A549 (cell line): Measurements from ENCODE around the gene SYT1. TPM values are rescaled to one million over a fixed set of nuclear protein-coding genes. Genes with fewer than 3 reads are reported as not detected.

Experiments used
- ATAC-seq, 2 experiments: fragments of 200-7000 bp in 1 of 2; fragments of >200 bp in 1 of 2; cut with Nextera tagmentation in 1 of 2; cut with Tn5 transposase in 1 of 2; 3 replicates each; pipeline versions ENCODE4 v1.8.0 to v1.9.1; 2018 to 2020; ENCODE audit warnings: mild to moderate bottlenecking in 1 of 2, moderate library complexity in 1 of 2
- CTCF ChIA-PET: fragments of 300-600 bp; sonication (Branson Sonifier 250); formaldehyde crosslinking; extraction: SDS; loops from one replicate; lab custom pipeline; 2021; ENCODE audit warnings: antibody characterized with exemption, inconsistent platforms; lab: Yijun Ruan, JAX
- POLR2A ChIA-PET: fragments of 350-600 bp; formaldehyde crosslinking; extraction: SDS; loops from one replicate; lab custom pipeline; 2021; ENCODE audit warnings: antibody characterized with exemption, inconsistent platforms; lab: Yijun Ruan, JAX
- DNase-seq, 2 experiments: peaks; one replicate each; pipeline versions ENCODE4 v3.0.0 to v3.0.0-alpha.2; 2011 to 2016; ENCODE audit warnings: low read depth in 1 of 2, low spot score in 1 of 2
- FAIRE-seq: peaks from 2 replicates; lab custom pipeline; 2011; peaks lifted over from hg19 to GRCh38; lab: Jason Lieb, UNC
- H3K27ac ChIP-seq, 2 experiments: fragments of >200 bp; sonication (Bioruptor Twin); formaldehyde crosslinking; 3 replicates each; pipeline ENCODE4 v1.5.1; 2016 to 2017
- H3K4me1 ChIP-seq: fragments of >200 bp; sonication (Bioruptor Twin); formaldehyde crosslinking; 3 replicates; pipeline ENCODE4 v1.6.1; 2016
- H3K4me2 ChIP-seq: fragments of >200 bp; sonication (Bioruptor Twin); formaldehyde crosslinking; 3 replicates; pipeline ENCODE4 v1.6.1; 2016
- H3K4me3 ChIP-seq: fragments of >200 bp; sonication (Bioruptor Twin); formaldehyde crosslinking; 3 replicates; pipeline ENCODE4 v1.5.1; 2016
- H3K9me3 ChIP-seq: fragments of >200 bp; sonication (Bioruptor Twin); formaldehyde crosslinking; 3 replicates; pipeline ENCODE4 v1.6.1; 2016
- ATOH8 ChIP-seq: fragments of 250-450 bp; sonication (Bioruptor Pico); IDR thresholded peaks from 2 replicates; pipeline ENCODE4 v1.5.0; 2020; ENCODE audit warnings: low read depth, mild to moderate bottlenecking, moderate library complexity
- BHLHE40 ChIP-seq: IDR thresholded peaks from 2 replicates; pipeline ENCODE4 v1.6.1; 2012; ENCODE audit warnings: low read depth, low read length, inconsistent platforms
- CBX2 ChIP-seq: fragments of 200-600 bp; sonication (generic); IDR thresholded peaks from 2 replicates; pipeline ENCODE4 v1.6.1; 2016; ENCODE audit warnings: low read depth, mild to moderate bottlenecking, borderline replicate concordance
- CHD2 ChIP-seq: fragments of 150-350 bp; IDR thresholded peaks from 2 replicates; pipeline ENCODE4 v1.6.1; 2014; ENCODE audit warnings: low read length; ENCODE audit not compliant: partially characterized antibody
- CTCF ChIP-seq: fragments of >200 bp; sonication (Bioruptor Twin); formaldehyde crosslinking; IDR thresholded peaks from 3 replicates; pipeline ENCODE4 v1.5.1; 2016
- EHF ChIP-seq: fragments of 250-450 bp; sonication (Bioruptor Pico); IDR thresholded peaks from 2 replicates; pipeline ENCODE4 v1.5.0; 2020; ENCODE audit warnings: mild to moderate bottlenecking
- EP300 ChIP-seq, 2 experiments: fragments of >200 bp; sonication (Bioruptor Twin); formaldehyde crosslinking; IDR thresholded peaks; 2 replicates in 1 of 2; 3 replicates in 1 of 2; pipeline ENCODE4 v1.6.1; 2016 to 2017
- HOXB5 ChIP-seq: fragments of 250-450 bp; sonication (Bioruptor Pico); IDR thresholded peaks from 2 replicates; pipeline ENCODE4 v1.5.0; 2020; ENCODE audit warnings: mild to moderate bottlenecking, moderate library complexity
- JUN ChIP-seq, 2 experiments: fragments of >200 bp; sonication (Bioruptor Twin); formaldehyde crosslinking; IDR thresholded peaks; 2 replicates in 1 of 2; 3 replicates in 1 of 2; pipeline ENCODE4 v1.6.1; 2016 to 2017
- KDM1A ChIP-seq: fragments of 200-600 bp; sonication (generic); IDR thresholded peaks from 2 replicates; pipeline ENCODE4 v1.6.1; 2016; ENCODE audit warnings: low read depth, mild to moderate bottlenecking
- MAFK ChIP-seq: fragments of 450-650 bp; IDR thresholded peaks from 2 replicates; pipeline ENCODE4 v1.6.1; 2014; ENCODE audit not compliant: partially characterized antibody
- MAX ChIP-seq: IDR thresholded peaks from 2 replicates; pipeline ENCODE4 v1.6.1; 2012
- MYC ChIP-seq: IDR thresholded peaks from 2 replicates; pipeline ENCODE4 v1.6.1; 2012; ENCODE audit warnings: mild to moderate bottlenecking, inconsistent platforms, low read length, improper control_type of control experiment, borderline replicate concordance
- NR3C1 ChIP-seq: fragments of >200 bp; sonication (Bioruptor Twin); formaldehyde crosslinking; IDR thresholded peaks from 3 replicates; pipeline ENCODE4 v1.6.1; 2017
- POLR2AphosphoS2 ChIP-seq: conservative IDR thresholded peaks from 2 replicates; pipeline ENCODE4 v1.6.1; 2012; ENCODE audit warnings: low read length, improper control_type of control experiment, inconsistent platforms
- RAD21 ChIP-seq, 2 experiments: fragments of >200 bp in 1 of 2; sonication (Bioruptor Twin) in 1 of 2; formaldehyde crosslinking in 1 of 2; IDR thresholded peaks in 1 of 2; conservative IDR thresholded peaks in 1 of 2; 2 replicates in 1 of 2; 3 replicates in 1 of 2; pipeline ENCODE4 v1.6.1; 2012 to 2018; ENCODE audit warnings: inconsistent platforms in 1 of 2
- RARB ChIP-seq: fragments of 250-450 bp; sonication (Bioruptor Pico); IDR thresholded peaks from 2 replicates; pipeline ENCODE4 v1.8.0; 2021; ENCODE audit warnings: mild to moderate bottlenecking, moderate library complexity
- RNF2 ChIP-seq: fragments of 200-600 bp; sonication (generic); IDR thresholded peaks from 2 replicates; pipeline ENCODE4 v1.6.1; 2016; ENCODE audit warnings: low read depth, mild to moderate bottlenecking, antibody characterized with exemption, moderate library complexity, borderline replicate concordance
- SMC3 ChIP-seq: fragments of >200 bp; sonication (Bioruptor Twin); formaldehyde crosslinking; IDR thresholded peaks from 3 replicates; pipeline ENCODE4 v1.6.1; 2018; ENCODE audit warnings: inconsistent platforms
- SREBF2 ChIP-seq: fragments of 450-650 bp; IDR thresholded peaks from 2 replicates; pipeline ENCODE4 v1.6.1; 2014; ENCODE audit warnings: mild to moderate bottlenecking, moderate library complexity
- TP53 ChIP-seq: fragments of 250-450 bp; sonication (Bioruptor Pico); IDR thresholded peaks from 2 replicates; pipeline ENCODE4 v1.5.0; 2021; ENCODE audit warnings: mild to moderate bottlenecking, moderate library complexity
- ZC3H11A ChIP-seq: fragments of 450-650 bp; IDR thresholded peaks from 2 replicates; pipeline ENCODE4 v1.6.1; 2014; ENCODE audit warnings: antibody characterized with exemption, mild to moderate bottlenecking
- ZFP36 ChIP-seq: fragments of 450-650 bp; IDR thresholded peaks from 2 replicates; pipeline ENCODE4 v1.6.1; 2014; ENCODE audit warnings: borderline replicate concordance; ENCODE audit not compliant: partially characterized antibody
- ZNF302 ChIP-seq: fragments of 250-450 bp; sonication (Bioruptor Pico); IDR thresholded peaks from 2 replicates; pipeline ENCODE4 v1.9.0; 2021; ENCODE audit warnings: inconsistent platforms, mild to moderate bottlenecking, moderate library complexity
- whole genome bisulfite sequencing: methylation state at CpG from one replicate; pipeline ENCODE4 v1.1.6; 2017; ENCODE audit errors: missing lambda C conversion rate; 5-methylcytosine and 5-hydroxymethylcytosine counted together
- polyA plus RNA-seq, 4 experiments: library from polyadenylated mRNA; depleted of rRNA in 3 of 4; stranded (reverse); fragments of >200 nt; fragmentation: RNase III in 1 of 4; extraction: RNeasy Plus Mini Kit Qiagen cat#74134 plus additional on column Dnase treatment in 1 of 4; gene quantifications; 2 replicates in 3 of 4; 3 replicates in 1 of 4; pipeline ENCODE4 v1.2.3, GENCODE V29; 2011 to 2017

Gene SYT1
- polyA plus RNA-seq, 2 of the 4 experiments (the other 2 are of a cell fraction) = 11.7 to 39.6 TPM

- no peak for FAIRE-seq
- CTCF ChIA-PET = no interaction called here
- TF ChIP-seq RAD21 (conservative IDR thresholded peaks at IDR 0.05 in 1 of 2, IDR thresholded peaks at IDR 0.05 in 1 of 2) = 0 out of 5 replicates have a peak, but pooled peaks of 1 of the 2 experiments have one; percentile 5
- TF ChIP-seq ZC3H11A = no peak
Measured at GRCh38 chr12:79119796-79120195, 255.2 kb downstream of the SYT1 start.

GRCh38 chr12:79121486-79121885 is 256.9 kb downstream of the SYT1 start:
- Histone ChIP-seq H3K4me1 (no peaks in the 10 kb centered on the region; the same call in 2 of the 3 replicates), H3K9me3 (no peaks in the 10 kb centered on the region), H3K4me3 (no peak overlapping the region), H3K27ac (no peak overlapping the region), H3K4me2 (no peak overlapping the region)
- 89% methylated on average over 3 of the region's 3 CpGs for WGBS
- ATAC-seq = peak in 1 of 2 experiments; percentile 72; a peak in 4 of 6 replicates
- TF ChIP-seq KDM1A = no peak
- TF ChIP-seq CTCF = peak; percentile 30; the same call in 2 of the 3 replicates
- TF ChIP-seq EHF = no peak
- TF ChIP-seq RARB (CRISPR knock-in tag) = no peak
- TF ChIP-seq CBX2 = no peak
- no peak for TF ChIP-seq SREBF2
- peak; percentile 38 to 41 for TF ChIP-seq RAD21 (conservative IDR thresholded peaks at IDR 0.05 in 1 of 2, IDR thresholded peaks at IDR 0.05 in 1 of 2)
- peak; percentile 12; the same call in 1 of the 3 replicates for TF ChIP-seq SMC3
- no peak for TF ChIP-seq ZNF302 (CRISPR knock-in tag)
- no peak for TF ChIP-seq ATOH8 (CRISPR knock-in tag)
- TF ChIP-seq RNF2 = no peak
- TF ChIP-seq JUN (IDR thresholded peaks at IDR 0.05) = no peak
- no peak for FAIRE-seq
- peak; percentile 6 to 26 for DNase-seq
- POLR2A ChIA-PET = no interaction called here
- CTCF ChIA-PET = interaction anchor here (0.7 to 2.5 kb wide), 3 partner anchors 53 to 224 kb away, joined by 3 to 6 read pairs (median 4); no protein-coding TSS in a partner anchor

More at GRCh38 chr12:79119796-79120195, 255.2 kb downstream of the SYT1 start:
- ATAC-seq (no peak; a peak in 1 of 6 replicates), DNase-seq (peak in 1 of 2 experiments; percentile 26)
- Histone ChIP-seq H3K9me3 (no peaks in the 10 kb centered on the region), H3K4me2 (no peak overlapping the region), H3K4me3 (no peak overlapping the region), H3K27ac (no peak overlapping the region), H3K4me1 (no peaks in the 10 kb centered on the region)
- POLR2A ChIA-PET = interaction anchor here (1.3 kb wide), 1 partner anchor 256 kb away, joined by 5 read pairs; the partner anchor contains the start of gene SYT1
- WGBS = 90% methylated on average over 4 of the region's 4 CpGs

GRCh38 chr12:79124385-79124784 is 259.8 kb downstream of the SYT1 start:
- FAIRE-seq = no peak
- H3K4me2 ChIP-seq = no peak overlapping the region
- no peak for ATAC-seq
- CTCF ChIA-PET = interaction anchor here (0.7 kb wide), 1 partner anchor 165 kb away, joined by 3 read pairs; no protein-coding TSS in a partner anchor
- H3K27ac ChIP-seq = no peak overlapping the region
- no peaks in the 10 kb centered on the region for H3K9me3 ChIP-seq
- POLR2A ChIA-PET = no interaction called here
- no peak for DNase-seq
- H3K4me1 ChIP-seq = peaks cover 13% of the 10 kb centered on the region; the same call in 2 of the 3 replicates
- WGBS = 92% methylated on average over 5 of the region's 5 CpGs
- H3K4me3 ChIP-seq = no peak overlapping the region
- no peak for TF ChIP-seq HOXB5 (CRISPR knock-in tag)
- no peak for TF ChIP-seq ZFP36
- TF ChIP-seq TP53 (CRISPR knock-in tag) = no peak
- no peak for TF ChIP-seq MYC
- TF ChIP-seq CHD2 = no peak
- TF ChIP-seq EP300 (IDR thresholded peaks at IDR 0.05) = no peak
- TF ChIP-seq MAFK = no peak
- TF ChIP-seq NR3C1 = no peak
- TF ChIP-seq MAX = no peak
- no peak for TF ChIP-seq BHLHE40
- no peak for TF ChIP-seq CBX2
- TF ChIP-seq EHF = no peak
- TF ChIP-seq POLR2AphosphoS2 = no peak
